ENCODE measurements around the gene CCNB2. TPM values are rescaled to one million over a fixed set of nuclear protein-coding genes. Genes with fewer than 3 reads are reported as not detected.

CCNB2 gene
- total RNA-seq, 2 donors from 2014 or later, result 8.3 to 12.2 TPM

- Histone ChIP-seq H3K4me1 (replicated peaks) (peaks cover 4% of the 10 kb centered on the region), H3K27ac (peak overlapping the region in 1 of 2 donors; percentile 10), H3K9me3 (no peaks in the 10 kb centered on the region), H3K27me3 (replicated peaks; ENCODE audit: insufficient read depth) (no peaks in the 10 kb centered on the region), H3K36me3 (no peaks in the 10 kb centered on the region), H3K4me3 (no peak overlapping the region)
- intact Hi-C loops (cut with DNase I), result no loop called here
- 19% methylated on average over 2 of the region's 2 CpGs for WGBS
- TF ChIP-seq POLR2AphosphoS5 (IDR thresholded peaks at IDR 0.05) (peak; percentile 46), POLR2A (IDR thresholded peaks at IDR 0.05) (no peak)
- no peak for DNase-seq (ENCODE audit: low spot score)
Measured at GRCh38 chr15:59148153-59148833, 43.3 kb downstream of the CCNB2 start.

GRCh38 chr15:59150185-59150584 is 45.2 kb downstream of the CCNB2 start:
- H3K9me3 ChIP-seq, result no peaks in the 10 kb centered on the region
- no peak for TF ChIP-seq POLR2A (IDR thresholded peaks at IDR 0.05)
- peak; percentile 25 for TF ChIP-seq POLR2AphosphoS5 (IDR thresholded peaks at IDR 0.05)
- intact Hi-C loops (cut with DNase I), result no loop called here
- H3K36me3 ChIP-seq, result no peaks in the 10 kb centered on the region
- no peak for DNase-seq (ENCODE audit: low spot score)
- H3K4me1 ChIP-seq (replicated peaks), result peaks cover 4% of the 10 kb centered on the region
- peak overlapping the region; percentile 21 to 36 for H3K27ac ChIP-seq
- WGBS, result 26% methylated on average over 2 of the region's 2 CpGs
- no peak overlapping the region for H3K4me3 ChIP-seq
- H3K27me3 ChIP-seq (replicated peaks; ENCODE audit: insufficient read depth), result no peaks in the 10 kb centered on the region

GRCh38 chr15:59152694-59153450 is 47.9 kb downstream of the CCNB2 start:
- Histone ChIP-seq H3K36me3 (no peaks in the 10 kb centered on the region), H3K27me3 (replicated peaks; ENCODE audit: insufficient read depth) (no peaks in the 10 kb centered on the region), H3K9me3 (no peaks in the 10 kb centered on the region), H3K4me3 (no peak overlapping the region), H3K27ac (peak overlapping the region; percentile 45 to 55), H3K4me1 (replicated peaks) (peaks cover 14% of the 10 kb centered on the region)
- intact Hi-C loops (cut with DNase I), result no loop called here
- 63% methylated on average over 6 of the region's 6 CpGs for WGBS
- DNase-seq (ENCODE audit: low spot score), result no peak
- TF ChIP-seq CTCF (IDR thresholded peaks at IDR 0.05), result no peak
- peak; percentile 55 for TF ChIP-seq POLR2AphosphoS5 (IDR thresholded peaks at IDR 0.05)

GRCh38 chr15:59153466-59153865 is 48.5 kb downstream of the CCNB2 start:
- no peak for DNase-seq (ENCODE audit: low spot score)
- intact Hi-C loops (cut with DNase I), result no loop called here
- Histone ChIP-seq H3K4me3 (no peak overlapping the region), H3K9me3 (no peaks in the 10 kb centered on the region), H3K4me1 (replicated peaks) (peaks cover 14% of the 10 kb centered on the region), H3K27ac (peak overlapping the region in 1 of 2 donors; percentile 45), H3K27me3 (replicated peaks; ENCODE audit: insufficient read depth) (no peaks in the 10 kb centered on the region), H3K36me3 (no peaks in the 10 kb centered on the region)
- 97% methylated on average over 8 of the region's 8 CpGs for WGBS
- no peak for TF ChIP-seq POLR2AphosphoS5 (IDR thresholded peaks at IDR 0.05)
- no peak for TF ChIP-seq POLR2A (IDR thresholded peaks at IDR 0.05)
- TF ChIP-seq CTCF (IDR thresholded peaks at IDR 0.05), result no peak

GRCh38 chr15:59154243-59154642 is 49.3 kb downstream of the CCNB2 start:
- intact Hi-C loops (cut with DNase I), result no loop called here
- H3K4me1 ChIP-seq (replicated peaks), result peaks cover 20% of the 10 kb centered on the region
- 85% methylated on average over 8 of the region's 8 CpGs for WGBS
- no peaks in the 10 kb centered on the region for H3K36me3 ChIP-seq
- no peak overlapping the region for H3K27ac ChIP-seq
- DNase-seq (ENCODE audit: low spot score), result no peak
- TF ChIP-seq POLR2A (IDR thresholded peaks at IDR 0.05), result no peak
- TF ChIP-seq POLR2AphosphoS5 (IDR thresholded peaks at IDR 0.05), result no peak
- TF ChIP-seq CTCF (IDR thresholded peaks at IDR 0.05), result no peak
- H3K4me3 ChIP-seq, result no peak overlapping the region
- H3K9me3 ChIP-seq, result no peaks in the 10 kb centered on the region
- no peaks in the 10 kb centered on the region for H3K27me3 ChIP-seq (replicated peaks; ENCODE audit: insufficient read depth)
